Progenitor cell of endocrine pancreas (in vitro differentiated cells): ENCODE results near the gene NDUFA8. TPM values are rescaled to one million over a fixed set of nuclear protein-coding genes. Genes with fewer than 3 reads are reported as not detected.

Experiments used
- DNase-seq: peaks from one replicate; pipeline ENCODE4 v3.0.0; 2021; ENCODE audit warnings: low spot score; ENCODE audit not compliant: unreplicated experiment
- H3K27ac Mint-ChIP-seq: 2 replicates; pipeline ENCODE4 v1.8.0; 2021; ENCODE audit warnings: mild to moderate bottlenecking, moderate library complexity, mixed read lengths
- H3K27me3 Mint-ChIP-seq: 2 replicates; pipeline ENCODE4 v1.8.0; 2021; ENCODE audit warnings: mixed read lengths
- H3K36me3 Mint-ChIP-seq: 2 replicates; pipeline ENCODE4 v1.8.0; 2022; ENCODE audit warnings: mixed read lengths; ENCODE audit not compliant: insufficient read depth
- H3K4me1 Mint-ChIP-seq: 2 replicates; pipeline ENCODE4 v1.8.0; 2021; ENCODE audit warnings: low read depth, mixed read lengths
- H3K4me3 Mint-ChIP-seq: 2 replicates; pipeline ENCODE4 v1.8.0; 2021; ENCODE audit warnings: low read depth, mild to moderate bottlenecking, moderate library complexity, mixed read lengths
- H3K9me3 Mint-ChIP-seq: 2 replicates; pipeline ENCODE4 v1.8.0; 2021; ENCODE audit warnings: low read depth, mixed read lengths
- total RNA-seq: library from RNA; stranded (reverse); gene quantifications from 2 replicates; pipeline ENCODE4 v1.2.1, GENCODE V29; 2021
- TF ChIP-seq, protein P1 (sequence below): fragments of 200-600 bp; sonication (generic); IDR thresholded peaks from one replicate; pipeline ENCODE4 v1.5.0; 2021; ENCODE audit warnings: antibody characterized with exemption, mild to moderate bottlenecking; ENCODE audit not compliant: unreplicated experiment

Gene NDUFA8
- total RNA-seq, 1 donor from 2014 or later = 43.1 TPM

DNA sequence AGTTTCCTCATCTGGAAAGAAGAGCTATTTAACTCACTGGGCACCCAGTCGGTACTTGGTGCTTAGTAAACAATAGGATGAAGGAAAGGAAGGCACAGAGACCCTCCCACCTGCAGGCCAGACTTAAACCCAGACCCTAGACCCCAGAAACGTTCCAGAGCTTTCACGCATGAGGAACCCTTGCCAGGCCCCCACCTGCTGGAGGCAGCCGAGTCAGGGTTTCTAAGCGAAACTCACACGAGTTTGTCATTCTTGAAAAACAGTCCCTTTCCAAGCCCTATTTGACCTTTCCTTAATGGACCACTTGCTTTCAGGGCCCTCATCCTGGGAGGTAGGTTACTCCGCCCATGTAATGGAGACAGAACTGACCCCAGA is 30.6 kb downstream of the NDUFA8 start:
- Mint-ChIP-seq H3K27me3 (peaks cover 84% of the 10 kb centered on the region), H3K27ac (no peak overlapping the region), H3K9me3 (no peaks in the 10 kb centered on the region), H3K4me1 (peaks cover 15% of the 10 kb centered on the region), H3K4me3 (no peak overlapping the region), H3K36me3 (no peaks in the 10 kb centered on the region)
- TF ChIP-seq, protein P1, sequence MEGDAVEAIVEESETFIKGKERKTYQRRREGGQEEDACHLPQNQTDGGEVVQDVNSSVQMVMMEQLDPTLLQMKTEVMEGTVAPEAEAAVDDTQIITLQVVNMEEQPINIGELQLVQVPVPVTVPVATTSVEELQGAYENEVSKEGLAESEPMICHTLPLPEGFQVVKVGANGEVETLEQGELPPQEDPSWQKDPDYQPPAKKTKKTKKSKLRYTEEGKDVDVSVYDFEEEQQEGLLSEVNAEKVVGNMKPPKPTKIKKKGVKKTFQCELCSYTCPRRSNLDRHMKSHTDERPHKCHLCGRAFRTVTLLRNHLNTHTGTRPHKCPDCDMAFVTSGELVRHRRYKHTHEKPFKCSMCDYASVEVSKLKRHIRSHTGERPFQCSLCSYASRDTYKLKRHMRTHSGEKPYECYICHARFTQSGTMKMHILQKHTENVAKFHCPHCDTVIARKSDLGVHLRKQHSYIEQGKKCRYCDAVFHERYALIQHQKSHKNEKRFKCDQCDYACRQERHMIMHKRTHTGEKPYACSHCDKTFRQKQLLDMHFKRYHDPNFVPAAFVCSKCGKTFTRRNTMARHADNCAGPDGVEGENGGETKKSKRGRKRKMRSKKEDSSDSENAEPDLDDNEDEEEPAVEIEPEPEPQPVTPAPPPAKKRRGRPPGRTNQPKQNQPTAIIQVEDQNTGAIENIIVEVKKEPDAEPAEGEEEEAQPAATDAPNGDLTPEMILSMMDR = no peak
- no peak for DNase-seq

DNA sequence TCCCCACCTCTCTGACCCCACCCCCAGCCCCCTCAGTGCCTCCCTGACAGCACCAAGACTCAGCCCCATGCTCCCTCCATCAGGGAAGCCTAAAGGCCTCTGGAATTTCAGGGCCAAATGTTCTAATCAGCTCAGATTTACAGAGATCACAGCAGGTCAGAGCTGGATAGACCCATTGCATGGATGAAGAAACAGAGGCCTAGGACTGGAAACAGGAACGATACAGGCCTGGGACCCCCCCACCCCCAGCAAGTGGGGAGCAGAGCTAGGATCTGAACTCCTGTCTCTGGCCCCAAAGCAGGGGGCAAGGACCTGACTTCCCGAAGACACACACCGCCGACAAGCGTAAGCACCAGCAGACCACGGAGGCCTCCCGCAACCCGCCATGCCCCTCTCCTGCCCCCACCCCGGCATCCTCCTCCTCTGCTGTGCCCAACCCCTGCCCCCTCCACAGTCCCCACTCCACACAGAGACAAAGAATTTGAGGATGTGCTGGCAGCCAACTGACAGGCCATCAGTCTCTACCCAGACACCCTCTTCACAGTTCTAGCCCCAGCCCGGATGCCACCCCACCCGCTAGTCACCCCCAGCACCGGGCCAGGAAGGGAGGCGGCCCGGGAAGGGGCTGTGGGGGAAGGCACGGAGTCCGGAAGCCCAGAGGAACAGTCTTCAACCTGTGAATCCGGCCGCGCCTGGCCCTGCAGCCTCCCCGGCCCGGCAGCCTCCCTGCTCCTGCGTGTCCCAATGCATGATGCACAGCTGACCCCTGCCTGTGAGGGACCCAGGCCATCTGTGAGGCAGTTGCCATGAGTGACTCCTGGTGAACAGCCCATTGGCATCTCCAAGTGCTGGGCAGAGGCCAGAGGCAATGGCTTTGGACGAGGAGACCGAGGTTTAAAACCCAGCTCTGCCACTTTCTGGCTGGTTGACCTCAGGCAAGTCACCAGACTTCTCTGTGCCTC is 31.3 kb downstream of the NDUFA8 start:
- Mint-ChIP-seq H3K4me3 (no peak overlapping the region), H3K4me1 (peaks cover 15% of the 10 kb centered on the region), H3K36me3 (no peaks in the 10 kb centered on the region), H3K27me3 (peaks cover 83% of the 10 kb centered on the region), H3K27ac (no peak overlapping the region), H3K9me3 (no peaks in the 10 kb centered on the region)
- DNase-seq = no peak
- TF ChIP-seq, protein P1 = no peak

DNA sequence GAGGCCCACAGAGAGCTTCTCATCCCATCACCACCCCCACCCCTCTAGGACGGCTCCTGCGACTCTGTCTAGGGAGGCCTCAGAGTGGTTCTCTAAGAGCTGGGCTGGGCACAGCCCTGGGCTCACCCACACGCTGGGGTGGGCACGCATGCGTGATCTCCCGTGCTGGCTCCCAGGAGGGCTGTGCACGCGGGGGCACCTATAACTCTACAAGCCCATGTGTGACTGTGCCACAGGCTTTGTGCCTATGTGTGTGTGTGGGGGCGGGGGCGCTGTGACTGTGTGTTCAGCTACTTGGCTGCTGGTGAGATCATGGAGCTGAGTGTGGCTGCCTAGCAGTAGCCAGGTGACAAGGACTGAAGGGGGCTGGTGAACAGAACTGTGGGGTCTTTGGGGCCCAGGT is 32.2 kb downstream of the NDUFA8 start:
- no peak for DNase-seq

DNA sequence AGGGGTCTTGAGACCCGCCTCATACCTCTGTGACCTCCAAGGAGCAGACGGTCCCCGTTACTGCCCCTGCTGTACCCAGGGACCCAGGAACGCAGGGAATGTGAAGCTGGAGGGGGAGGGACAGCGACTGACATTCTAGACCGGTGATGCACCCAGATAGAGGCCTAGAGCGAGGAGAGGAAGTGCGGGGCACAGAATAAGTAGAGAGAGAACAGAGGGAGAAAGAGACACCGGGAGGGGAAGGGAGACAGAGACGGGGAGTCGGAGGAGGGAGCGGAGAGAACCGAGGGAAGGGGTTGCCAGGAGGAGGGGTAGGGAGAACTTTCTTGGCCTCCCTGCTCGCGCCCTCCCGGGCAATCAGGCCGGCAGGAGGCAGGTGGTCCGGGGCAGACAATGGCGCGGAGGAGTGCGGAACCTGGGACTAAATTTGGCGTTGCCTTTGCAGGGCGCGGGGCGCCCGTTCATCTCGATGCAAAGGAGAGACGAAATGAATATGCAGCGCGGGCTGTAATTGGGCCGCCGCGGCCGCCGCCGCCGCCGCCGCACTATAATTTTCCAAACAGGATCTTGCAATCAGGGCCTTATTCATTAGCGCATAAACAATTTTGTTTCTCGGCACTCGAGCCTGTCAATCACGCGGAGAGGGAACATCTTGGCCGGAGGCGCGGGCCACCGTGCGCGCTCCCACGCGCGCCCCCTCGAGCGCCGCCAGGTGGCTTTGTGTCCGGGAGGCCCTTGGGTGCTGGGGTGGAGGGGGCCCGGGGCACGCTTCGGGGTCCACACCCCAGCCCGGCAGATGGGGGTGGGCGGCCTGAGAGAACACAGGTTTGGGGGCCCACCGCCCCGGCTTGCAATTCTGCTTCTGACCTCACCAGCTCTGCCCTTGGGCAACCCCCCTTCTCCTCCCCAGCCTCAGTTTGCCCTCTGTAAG is 33.0 kb downstream of the NDUFA8 start:
- Mint-ChIP-seq H3K36me3 (no peaks in the 10 kb centered on the region), H3K27ac (peak overlapping the region; percentile 8), H3K4me1 (peaks cover 13% of the 10 kb centered on the region), H3K27me3 (peaks cover 68% of the 10 kb centered on the region), H3K4me3 (peak overlapping the region; percentile 63), H3K9me3 (no peaks in the 10 kb centered on the region)
- DNase-seq = no peak
- TF ChIP-seq, protein P1 = peak; percentile 23

More for the DNA sequence above, 32.2 kb downstream of the NDUFA8 start:
- Mint-ChIP-seq H3K27ac (no peak overlapping the region), H3K36me3 (no peaks in the 10 kb centered on the region), H3K27me3 (peaks cover 75% of the 10 kb centered on the region), H3K4me3 (no peak overlapping the region), H3K4me1 (peaks cover 15% of the 10 kb centered on the region), H3K9me3 (no peaks in the 10 kb centered on the region)
- TF ChIP-seq, protein P1 = no peak
